Keratinocyte (primary cell): ENCODE data around the gene CENPT. TPM values are rescaled to one million over a fixed set of nuclear protein-coding genes. Genes with fewer than 3 reads are reported as not detected.

Experiments
- DNase-seq: peaks from one replicate; pipeline ENCODE4 v3.0.0-alpha.2; 2011; ENCODE audit warnings: low read depth, missing footprints, low spot score
- FAIRE-seq: peaks from 2 replicates; lab custom pipeline; 2011; peaks lifted over from hg19 to GRCh38; lab: Jason Lieb, UNC
- H2AFZ ChIP-seq: 2 replicates; pipeline ENCODE4 v1.6.0; 2012; ENCODE audit warnings: low read length, control low read depth, inconsistent platforms; ENCODE audit not compliant: control insufficient read depth
- H3K27ac ChIP-seq: 2 replicates; pipeline ENCODE4 v1.5.1; 2011; ENCODE audit warnings: low read length; ENCODE audit not compliant: control insufficient read depth, insufficient read depth
- H3K27me3 ChIP-seq: 3 replicates; pipeline ENCODE4 v1.6.0; 2011; ENCODE audit warnings: low read length; ENCODE audit not compliant: control insufficient read depth, insufficient read depth; ENCODE audit errors: extremely low read depth
- H3K36me3 ChIP-seq, 2 experiments: 2 replicates in 1 of 2; 3 replicates in 1 of 2; pipeline ENCODE4 v1.5.1; 2011; ENCODE audit warnings: low read length in 2 of 2, mild to moderate bottlenecking in 1 of 2; ENCODE audit not compliant: control insufficient read depth in 2 of 2, insufficient read depth in 2 of 2; ENCODE audit errors: extremely low read depth in 1 of 2
- H3K4me1 ChIP-seq: 3 replicates; pipeline ENCODE4 v1.5.1; 2011; ENCODE audit warnings: low read length; ENCODE audit not compliant: control insufficient read depth, insufficient read depth; ENCODE audit errors: extremely low read depth
- H3K4me2 ChIP-seq: 3 replicates; pipeline ENCODE4 v1.6.0; 2011; ENCODE audit warnings: low read depth, low read length; ENCODE audit not compliant: control insufficient read depth, insufficient read depth; ENCODE audit errors: extremely low read depth
- H3K4me3 ChIP-seq, 3 experiments: fragments of 200-600 bp in 1 of 3; sonication (generic) in 1 of 3; 2 replicates in 2 of 3; 3 replicates in 1 of 3; pipeline ENCODE4 v1.5.1; 2011 to 2016; ENCODE audit warnings: low read length in 3 of 3, mild to moderate bottlenecking in 3 of 3, control low read depth in 2 of 3, inconsistent platforms in 1 of 3, low read depth in 1 of 3, mixed read lengths in 1 of 3, mixed run types in 1 of 3, moderate library complexity in 1 of 3; ENCODE audit not compliant: control insufficient read depth in 2 of 3, insufficient read depth in 2 of 3; ENCODE audit errors: extremely low read depth in 1 of 3
- H3K79me2 ChIP-seq: 2 replicates; pipeline ENCODE4 v1.6.0; 2012; ENCODE audit warnings: low read length; ENCODE audit not compliant: control insufficient read depth, insufficient read depth
- H3K9ac ChIP-seq: 3 replicates; pipeline ENCODE4 v1.6.0; 2011; ENCODE audit warnings: low read length; ENCODE audit not compliant: control insufficient read depth, insufficient read depth; ENCODE audit errors: extremely low read depth
- H3K9me1 ChIP-seq: 3 replicates; pipeline ENCODE4 v1.6.0; 2011; ENCODE audit warnings: low read length; ENCODE audit not compliant: control insufficient read depth, insufficient read depth; ENCODE audit errors: extremely low read depth
- H3K9me3 ChIP-seq: 2 replicates; pipeline ENCODE4 v1.5.1; 2012; ENCODE audit warnings: low read depth, low read length; ENCODE audit not compliant: control insufficient read depth
- H4K20me1 ChIP-seq: 3 replicates; pipeline ENCODE4 v1.6.0; 2011; ENCODE audit warnings: low read length; ENCODE audit not compliant: control insufficient read depth, insufficient read depth; ENCODE audit errors: extremely low read depth
- CTCF ChIP-seq, 3 experiments: IDR thresholded peaks in 1 of 3; conservative IDR thresholded peaks in 1 of 3; optimal IDR thresholded peaks in 1 of 3; 2 replicates in 2 of 3; 3 replicates in 1 of 3; pipeline versions ENCODE3 to v1.5.1; 2011; ENCODE audit warnings: low read length in 3 of 3, mild to moderate bottlenecking in 3 of 3, moderate library complexity in 2 of 3, control low read depth in 1 of 3, inconsistent platforms in 1 of 3; ENCODE audit not compliant: insufficient read depth in 2 of 3; ENCODE audit errors: extremely low read depth in 1 of 3
- EZH2 ChIP-seq: IDR thresholded peaks from one replicate; pipeline ENCODE4 v1.6.1; 2012; ENCODE audit warnings: inconsistent platforms, mild to moderate bottlenecking, low read length, moderate library complexity
- dilution Hi-C: fragments of 300-500 bp; cut with MboI; formaldehyde crosslinking; loops from one replicate; pipeline ENCODE4 v1.7.0; 2020; ENCODE audit warnings: low sequenced_read_pairs; ENCODE audit not compliant: extremely low pct_ligation_motif_present
- polyA plus RNA-seq, 5 experiments: library from polyadenylated mRNA; depleted of rRNA in 3 of 5; stranded (reverse) in 3 of 5; stranded (forward) in 1 of 5; unstranded in 1 of 5; fragments of >200 nt; gene quantifications; 1 replicate in 1 of 5; 2 replicates in 3 of 5; 3 replicates in 1 of 5; pipeline versions ENCODE4 v1.2.1 to v1.2.3, GENCODE V29; 2011 to 2012; ENCODE audit warnings: missing spikeins in 2 of 5, low read depth in 1 of 5, low replicate concordance in 1 of 5

CENPT gene
- polyA plus RNA-seq, 1 donor (not counting 4 experiments of a cell fraction or from before 2014, with no cell fraction given): 30.1 TPM

- no peak overlapping the region for H2AFZ ChIP-seq
- H3K4me2 ChIP-seq: no peak overlapping the region
- no peak for FAIRE-seq
- no peaks in the 10 kb centered on the region for H4K20me1 ChIP-seq
- H3K9me1 ChIP-seq: no peaks in the 10 kb centered on the region
- H3K36me3 ChIP-seq: no peaks in the 10 kb centered on the region
- dilution Hi-C loops: no loop called here
- no peaks in the 10 kb centered on the region for H3K9me3 ChIP-seq
- no peak overlapping the region for H3K27ac ChIP-seq
- no peak for DNase-seq
- H3K4me3 ChIP-seq: no peak overlapping the region
- H3K27me3 ChIP-seq: no peaks in the 10 kb centered on the region
- H3K9ac ChIP-seq: no peak overlapping the region
- H3K79me2 ChIP-seq: no peaks in the 10 kb centered on the region
- no peak for TF ChIP-seq EZH2
- TF ChIP-seq CTCF (optimal IDR thresholded peaks at IDR 0.05 in 1 of 3, IDR thresholded peaks at IDR 0.05 in 1 of 3, conservative IDR thresholded peaks at IDR 0.05 in 1 of 3; ENCODE audit: extremely low read depth in 1 of 3, insufficient read depth in 2 of 3, low read length in 3 of 3): no peak
- H3K4me1 ChIP-seq: no peaks in the 10 kb centered on the region
Measured at GRCh38 chr16:67814567-67814966, 32.9 kb downstream of the CENPT start.

DNA sequence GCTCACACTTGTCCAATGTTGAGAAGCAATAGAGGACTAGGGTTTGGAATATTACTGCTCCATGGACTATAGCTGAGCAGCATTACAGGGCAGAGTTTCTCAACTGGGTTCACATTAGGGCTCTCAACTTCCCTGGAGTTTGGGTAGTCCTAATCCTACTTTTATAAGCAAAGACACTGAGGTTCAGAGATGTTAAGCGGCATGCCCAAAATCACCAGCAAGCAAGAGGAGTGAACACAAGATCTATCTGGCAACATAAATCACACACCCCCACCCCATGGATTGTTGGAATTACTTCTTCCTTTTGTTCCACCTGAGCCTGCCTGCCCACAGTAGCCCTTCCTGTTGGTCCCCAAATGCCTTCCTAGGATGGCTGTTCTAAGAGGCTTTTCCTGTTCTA, 35.6 kb downstream of the CENPT start:
- no peaks in the 10 kb centered on the region for H3K27me3 ChIP-seq
- H3K4me2 ChIP-seq: no peak overlapping the region
- no peaks in the 10 kb centered on the region for H3K9me3 ChIP-seq
- FAIRE-seq (no peak), DNase-seq (no peak)
- no peaks in the 10 kb centered on the region for H3K36me3 ChIP-seq
- no peak overlapping the region for H2AFZ ChIP-seq
- no peaks in the 10 kb centered on the region for H3K9me1 ChIP-seq
- dilution Hi-C loops: no loop called here
- H3K9ac ChIP-seq: no peak overlapping the region
- no peaks in the 10 kb centered on the region for H3K79me2 ChIP-seq
- H3K4me3 ChIP-seq: no peak overlapping the region
- H4K20me1 ChIP-seq: no peaks in the 10 kb centered on the region
- TF ChIP-seq CTCF (optimal IDR thresholded peaks at IDR 0.05 in 1 of 3, IDR thresholded peaks at IDR 0.05 in 1 of 3, conservative IDR thresholded peaks at IDR 0.05 in 1 of 3; ENCODE audit: extremely low read depth in 1 of 3, insufficient read depth in 2 of 3, low read length in 3 of 3): no peak
- H3K4me1 ChIP-seq: no peaks in the 10 kb centered on the region
- H3K27ac ChIP-seq: no peak overlapping the region
